ENCODE measurements around the gene TPRG1.

TPRG1 gene

GRCh38 chr3:189157232-189158007 is 14.4 kb upstream of the TPRG1 start:
- no peak overlapping the region for H3K4me3 ChIP-seq (ENCODE audit: low read depth, low read length)
- no peak overlapping the region for H3K27ac ChIP-seq
- no peak for TF ChIP-seq CTCF (IDR thresholded peaks at IDR 0.05; ENCODE audit: low read depth, low read length)
- DNase-seq, result no peak
- H3K9me3 ChIP-seq (ENCODE audit: severe bottlenecking), result no peaks in the 10 kb centered on the region
- no peaks in the 10 kb centered on the region for H3K36me3 ChIP-seq
- H3K27me3 ChIP-seq (ENCODE audit: insufficient read depth, low read depth, severe bottlenecking), result no peaks in the 10 kb centered on the region

GRCh38 chr3:189158034-189158433 is 13.7 kb upstream of the TPRG1 start:
- TF ChIP-seq CTCF (IDR thresholded peaks at IDR 0.05; ENCODE audit: low read depth, low read length), result no peak
- H3K27ac ChIP-seq, result no peak overlapping the region
- H3K9me3 ChIP-seq (ENCODE audit: severe bottlenecking), result no peaks in the 10 kb centered on the region
- DNase-seq, result no peak
- no peak overlapping the region for H3K4me3 ChIP-seq (ENCODE audit: low read depth, low read length)
- H3K36me3 ChIP-seq, result no peaks in the 10 kb centered on the region
- H3K27me3 ChIP-seq (ENCODE audit: insufficient read depth, low read depth, severe bottlenecking), result no peaks in the 10 kb centered on the region

- H3K4me3 ChIP-seq (ENCODE audit: low read depth, low read length), result no peak overlapping the region
- no peak overlapping the region for H3K27ac ChIP-seq
- no peaks in the 10 kb centered on the region for H3K9me3 ChIP-seq (ENCODE audit: severe bottlenecking)
- H3K36me3 ChIP-seq, result no peaks in the 10 kb centered on the region
- TF ChIP-seq CTCF (IDR thresholded peaks at IDR 0.05; ENCODE audit: low read depth, low read length), result no peak
- no peak for DNase-seq
- H3K27me3 ChIP-seq (ENCODE audit: insufficient read depth, low read depth, severe bottlenecking), result no peaks in the 10 kb centered on the region
Observed at GRCh38 chr3:189160519-189161309, 11.1 kb upstream of the TPRG1 start.

- no peaks in the 10 kb centered on the region for H3K9me3 ChIP-seq (ENCODE audit: severe bottlenecking)
- no peak overlapping the region for H3K4me3 ChIP-seq (ENCODE audit: low read depth, low read length)
- no peak overlapping the region for H3K27ac ChIP-seq
- no peak for TF ChIP-seq CTCF (IDR thresholded peaks at IDR 0.05; ENCODE audit: low read depth, low read length)
- H3K36me3 ChIP-seq, result no peaks in the 10 kb centered on the region
- DNase-seq, result no peak
- no peaks in the 10 kb centered on the region for H3K27me3 ChIP-seq (ENCODE audit: insufficient read depth, low read depth, severe bottlenecking)
Observed at GRCh38 chr3:189165092-189165612, 6.6 kb upstream of the TPRG1 start.

- H3K9me3 ChIP-seq (ENCODE audit: severe bottlenecking), result no peaks in the 10 kb centered on the region
- no peak overlapping the region for H3K27ac ChIP-seq
- no peaks in the 10 kb centered on the region for H3K27me3 ChIP-seq (ENCODE audit: insufficient read depth, low read depth, severe bottlenecking)
- no peak for TF ChIP-seq CTCF (IDR thresholded peaks at IDR 0.05; ENCODE audit: low read depth, low read length)
- no peak for DNase-seq
- no peak overlapping the region for H3K4me3 ChIP-seq (ENCODE audit: low read depth, low read length)
- H3K36me3 ChIP-seq, result no peaks in the 10 kb centered on the region
Observed at GRCh38 chr3:189166321-189166720, 5.5 kb upstream of the TPRG1 start.

Measured in WERI-Rb-1 (cell line).